ENCODE data around the gene UTP25.

UTP25 gene

GRCh38 chr1:209805875-209806760, 21.7 kb upstream of the UTP25 start, which contains the start of gene IRF6:
TSS of gene IRF6 (minus strand) at chr1:209806142. CDS start at chr1:209801413, 4,729 bp downstream.
- DNase-seq (ENCODE audit: low read depth, low spot score) = peak; percentile 83

GRCh38 chr1:209807509-209807908, 20.3 kb upstream of the UTP25 start:
- DNase-seq (ENCODE audit: low read depth, low spot score) = no peak

GRCh38 chr1:209808059-209808581, 19.7 kb upstream of the UTP25 start:
- peak; percentile 85 for DNase-seq (ENCODE audit: low read depth, low spot score)

- DNase-seq (ENCODE audit: low read depth, low spot score) = no peak
Observed at GRCh38 chr1:209809611-209810010, 18.2 kb upstream of the UTP25 start.

GRCh38 chr1:209810783-209811182, 17.0 kb upstream of the UTP25 start:
- no peak for DNase-seq (ENCODE audit: low read depth, low spot score)

- DNase-seq (ENCODE audit: low read depth, low spot score) = no peak
Observed at GRCh38 chr1:209813902-209814301, 13.9 kb upstream of the UTP25 start.

GRCh38 chr1:209815490-209815889, 12.3 kb upstream of the UTP25 start:
- DNase-seq (ENCODE audit: low read depth, low spot score) = no peak

- no peak for DNase-seq (ENCODE audit: low read depth, low spot score)
Observed at GRCh38 chr1:209815931-209816341, 11.8 kb upstream of the UTP25 start.

GRCh38 chr1:209816923-209817322, 10.8 kb upstream of the UTP25 start:
- no peak for DNase-seq (ENCODE audit: low read depth, low spot score)

- DNase-seq (ENCODE audit: low read depth, low spot score) = no peak
Observed at GRCh38 chr1:209817691-209818090, 10.1 kb upstream of the UTP25 start.

- no peak for DNase-seq (ENCODE audit: low read depth, low spot score)
Observed at GRCh38 chr1:209819058-209819457, 8.7 kb upstream of the UTP25 start.

- DNase-seq (ENCODE audit: low read depth, low spot score) = no peak
Observed at GRCh38 chr1:209820986-209821385, 6.8 kb upstream of the UTP25 start.

- DNase-seq (ENCODE audit: low read depth, low spot score) = no peak
Observed at GRCh38 chr1:209822706-209823105, 5.1 kb upstream of the UTP25 start.

- peak; percentile 76 for DNase-seq (ENCODE audit: low read depth, low spot score)
Observed at GRCh38 chr1:209823143-209824041, 4.4 kb upstream of the UTP25 start.

GRCh38 chr1:209825591-209826434, 2.0 kb upstream of the UTP25 start:
- no peak for DNase-seq (ENCODE audit: low read depth, low spot score)

- DNase-seq (ENCODE audit: low read depth, low spot score) = no peak
Observed at GRCh38 chr1:209829716-209830115, 1.9 kb downstream of the UTP25 start.

- no peak for DNase-seq (ENCODE audit: low read depth, low spot score)
Observed at GRCh38 chr1:209830722-209831121, 3.0 kb downstream of the UTP25 start.

GRCh38 chr1:209831615-209832014, 3.8 kb downstream of the UTP25 start:
- DNase-seq (ENCODE audit: low read depth, low spot score) = no peak

- no peak for DNase-seq (ENCODE audit: low read depth, low spot score)
Observed at GRCh38 chr1:209835782-209836298, 8.1 kb downstream of the UTP25 start.

GRCh38 chr1:209837671-209838070, 9.9 kb downstream of the UTP25 start:
- no peak for DNase-seq (ENCODE audit: low read depth, low spot score)

GRCh38 chr1:209838537-209838936, 10.8 kb downstream of the UTP25 start:
- no peak for DNase-seq (ENCODE audit: low read depth, low spot score)

All from astrocyte of the hippocampus (primary cell).